Endothelial cell of umbilical vein (primary cell): Measurements from ENCODE around the gene C2orf81. TPM values are rescaled to one million over a fixed set of nuclear protein-coding genes. Genes with fewer than 3 reads are reported as not detected.

ENCODE experiments used
- BruUV-seq: library from RNA; stranded (reverse); fragments of 400-500 nt; replicated peaks from 2 replicates; lab custom pipeline; 2021; lab: Mats Ljungman, UMichigan
- CTCF ChIA-PET: fragments of 300-600, 350-600 bp; sonication (Branson Sonifier 250); formaldehyde crosslinking; loops from one replicate; lab custom pipeline; 2021; ENCODE audit warnings: antibody characterized with exemption, inconsistent platforms; lab: Charles Lee
- POLR2A ChIA-PET: fragments of 300-600, 350-600 bp; sonication (Branson Sonifier 250); formaldehyde crosslinking; loops from one replicate; lab custom pipeline; 2021; ENCODE audit warnings: antibody characterized with exemption, inconsistent platforms; lab: Charles Lee
- DNase-seq: peaks from one replicate; pipeline ENCODE4 v3.0.0-alpha.2; 2011; ENCODE audit warnings: low read depth, low spot score
- FAIRE-seq: peaks from 2 replicates; lab custom pipeline; 2011; peaks lifted over from hg19 to GRCh38; lab: Jason Lieb, UNC
- H2AFZ ChIP-seq: 2 replicates; pipeline ENCODE4 v1.6.0; 2012; ENCODE audit warnings: low read depth, low read length, control low read depth, inconsistent platforms
- H3K27ac ChIP-seq: 2 replicates; pipeline ENCODE4 v1.5.1; 2011; ENCODE audit warnings: low read depth, mild to moderate bottlenecking, control low read depth, low read length, moderate library complexity; ENCODE audit not compliant: insufficient read depth
- H3K27me3 ChIP-seq, 2 experiments: 2 replicates each; pipeline versions ENCODE4 v1.6.0 to v1.6.1; 2011; ENCODE audit warnings: low read length in 2 of 2, mixed read lengths in 1 of 2; ENCODE audit not compliant: control insufficient read depth in 2 of 2, insufficient read depth in 2 of 2
- H3K36me3 ChIP-seq, 2 experiments: 2 replicates in 1 of 2; 3 replicates in 1 of 2; pipeline ENCODE4 v1.5.1; 2011; ENCODE audit warnings: low read length in 2 of 2, mild to moderate bottlenecking in 1 of 2, moderate library complexity in 1 of 2; ENCODE audit not compliant: control insufficient read depth in 2 of 2, insufficient read depth in 2 of 2; ENCODE audit errors: extremely low read depth in 1 of 2
- H3K4me1 ChIP-seq: 3 replicates; pipeline ENCODE4 v1.5.1; 2011; ENCODE audit warnings: mild to moderate bottlenecking, low read length; ENCODE audit not compliant: control insufficient read depth, insufficient read depth; ENCODE audit errors: extremely low read depth
- H3K4me2 ChIP-seq: 2 replicates; pipeline ENCODE4 v1.6.1; 2011; ENCODE audit warnings: low read length, control low read depth, mixed read lengths; ENCODE audit not compliant: insufficient read depth
- H3K4me3 ChIP-seq, 3 experiments: fragments of 200-600 bp in 1 of 3; sonication (generic), shearing (Covaris generic) in 1 of 3; replicated peaks in 1 of 3; 2 replicates each; pipeline ENCODE4 v1.5.1; 2011 to 2016; ENCODE audit warnings: control low read depth in 3 of 3, low read length in 3 of 3, mild to moderate bottlenecking in 2 of 3, inconsistent platforms in 1 of 3, low read depth in 1 of 3, moderate library complexity in 1 of 3; ENCODE audit not compliant: insufficient read depth in 1 of 3
- H3K79me2 ChIP-seq: 2 replicates; pipeline ENCODE4 v1.6.0; 2012; ENCODE audit warnings: low read length, inconsistent platforms; ENCODE audit not compliant: control insufficient read depth, insufficient read depth
- H3K9ac ChIP-seq: replicated peaks from 2 replicates; pipeline ENCODE3; 2011; ENCODE audit warnings: low read length, control low read depth; ENCODE audit not compliant: insufficient read depth; ENCODE audit errors: extremely low read depth
- H3K9me1 ChIP-seq: replicated peaks from 3 replicates; pipeline ENCODE4 v1.6.0; 2011; ENCODE audit warnings: mild to moderate bottlenecking, low read length; ENCODE audit not compliant: control insufficient read depth, insufficient read depth; ENCODE audit errors: extremely low read depth
- H3K9me3 ChIP-seq: replicated peaks from 2 replicates; pipeline ENCODE4 v1.5.1; 2012; ENCODE audit warnings: low read length, inconsistent platforms; ENCODE audit not compliant: control insufficient read depth, insufficient read depth
- H4K20me1 ChIP-seq: replicated peaks from 2 replicates; pipeline ENCODE3; 2011; ENCODE audit warnings: mild to moderate bottlenecking, low read length; ENCODE audit not compliant: control insufficient read depth, insufficient read depth; ENCODE audit errors: extremely low read depth
- FOS ChIP-seq: IDR thresholded peaks from 2 replicates; pipeline ENCODE4 v1.6.1; 2011; ENCODE audit warnings: mild to moderate bottlenecking, low read length, moderate library complexity, borderline replicate concordance; ENCODE audit not compliant: insufficient read depth
- GATA2 ChIP-seq: IDR thresholded peaks from 2 replicates; pipeline ENCODE4 v1.7.0; 2011; ENCODE audit warnings: low read depth, mild to moderate bottlenecking, moderate library complexity, mixed read lengths, low read length; ENCODE audit not compliant: insufficient read length, insufficient read depth
- JUN ChIP-seq: IDR thresholded peaks from 2 replicates; pipeline ENCODE4 v1.6.1; 2011; ENCODE audit warnings: borderline replicate concordance, low read depth; ENCODE audit not compliant: insufficient read length, insufficient read depth
- MYC ChIP-seq: IDR thresholded peaks from one replicate; pipeline ENCODE4 v1.6.1; 2011; ENCODE audit warnings: mild to moderate bottlenecking, low read depth, low read length
- POLR2A ChIP-seq: IDR thresholded peaks from 2 replicates; pipeline ENCODE4 v1.6.1; 2012; ENCODE audit warnings: low read depth, mild to moderate bottlenecking, control low read depth, low read length
- POLR2AphosphoS5 ChIP-seq: IDR thresholded peaks from 2 replicates; pipeline ENCODE4 v1.6.1; 2012; ENCODE audit warnings: low read depth, mild to moderate bottlenecking, control low read depth, low read length, moderate library complexity; ENCODE audit not compliant: insufficient read depth
- dilution Hi-C: fragments of 300-500 bp; cut with MboI; formaldehyde crosslinking; loops from one replicate; pipeline ENCODE4 v1.15.0; 2019; ENCODE audit warnings: low sequenced_read_pairs; ENCODE audit not compliant: extremely low pct_ligation_motif_present
- intact Hi-C: fragments of 100-400 bp; cut with micrococcal nuclease; formaldehyde crosslinking; loops from one replicate; pipeline ENCODE4 v1.10.0; 2022
- polyA plus RNA-seq, 4 experiments: library from polyadenylated mRNA; depleted of rRNA in 3 of 4; stranded (reverse) in 3 of 4; unstranded in 1 of 4; fragments of >200 nt; gene quantifications; 2 replicates each; pipeline versions ENCODE4 v1.2.1 to v1.2.3, GENCODE V29; 2011 to 2012; ENCODE audit warnings: missing spikeins in 1 of 4
- total RNA-seq: library from RNA; stranded (reverse); gene quantifications from 2 replicates; pipeline ENCODE4 v1.2.3, GENCODE V29; 2021
- TF ChIP-seq, protein P1 (sequence below): IDR thresholded peaks from 2 replicates; pipeline ENCODE4 v1.6.1; 2011; ENCODE audit not compliant: insufficient read depth, insufficient read length
- TF ChIP-seq, protein P2 (sequence below), 2 donors: IDR thresholded peaks; 1 replicate in 1 of 2; 2 replicates in 1 of 2; pipeline ENCODE4 v1.5.1; 2011; ENCODE audit warnings: low read length in 2 of 2, mild to moderate bottlenecking in 2 of 2, moderate library complexity in 2 of 2, control low read depth in 1 of 2, inconsistent platforms in 1 of 2, low read depth in 1 of 2; ENCODE audit not compliant: insufficient read depth in 1 of 2; ENCODE audit errors: extremely low read depth in 1 of 2

The C2orf81 gene
- total and polyA plus RNA-seq, 2 donors (not counting 3 experiments of a cell fraction or from before 2014, with no cell fraction given) = 0.17 to 0.71 TPM

DNA sequence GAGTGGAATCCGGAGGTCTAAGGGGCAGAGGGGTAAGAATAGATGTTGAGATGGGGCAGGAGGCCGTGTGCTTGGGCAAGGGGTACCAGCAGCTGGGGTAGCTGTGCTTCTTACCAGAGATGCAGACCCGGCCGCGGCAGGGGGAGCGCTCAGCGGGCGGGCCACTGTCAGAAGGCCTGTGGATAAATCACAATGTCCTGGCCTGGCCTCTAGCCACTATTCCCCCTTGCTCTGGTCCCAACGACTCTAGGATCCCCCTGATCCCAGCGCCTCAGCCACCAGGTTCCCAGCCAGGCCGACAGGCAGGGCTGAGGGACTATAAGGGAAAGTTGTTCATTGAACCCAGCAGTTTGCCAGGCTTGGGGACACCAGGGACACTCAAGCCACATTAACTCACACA is 9.1 kb upstream of the C2orf81 start:
- Histone ChIP-seq H3K36me3 (peaks cover 4 to 33% of the 10 kb centered on the region in 2 experiments), H3K4me1 (no peaks in the 10 kb centered on the region), H3K79me2 (no peaks in the 10 kb centered on the region), H3K9me3 (no peaks in the 10 kb centered on the region), H3K4me2 (no peak overlapping the region), H3K27me3 (no peaks in the 10 kb centered on the region), H3K9me1 (no peaks in the 10 kb centered on the region), H4K20me1 (no peaks in the 10 kb centered on the region), H3K9ac (no peak overlapping the region), H3K4me3 (no peak overlapping the region), H3K27ac (no peak overlapping the region), H2AFZ (no peak overlapping the region)
- BruUV-seq = no TSS peak
- dilution Hi-C loops (no loop called here), intact Hi-C loops (no loop called here)
- no peak for DNase-seq
- no peak for TF ChIP-seq POLR2A
- TF ChIP-seq GATA2 = no peak
- TF ChIP-seq, protein P1, sequence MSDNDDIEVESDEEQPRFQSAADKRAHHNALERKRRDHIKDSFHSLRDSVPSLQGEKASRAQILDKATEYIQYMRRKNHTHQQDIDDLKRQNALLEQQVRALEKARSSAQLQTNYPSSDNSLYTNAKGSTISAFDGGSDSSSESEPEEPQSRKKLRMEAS = no peak
- no peak for TF ChIP-seq MYC
- TF ChIP-seq POLR2AphosphoS5 = no peak
- TF ChIP-seq, protein P2, sequence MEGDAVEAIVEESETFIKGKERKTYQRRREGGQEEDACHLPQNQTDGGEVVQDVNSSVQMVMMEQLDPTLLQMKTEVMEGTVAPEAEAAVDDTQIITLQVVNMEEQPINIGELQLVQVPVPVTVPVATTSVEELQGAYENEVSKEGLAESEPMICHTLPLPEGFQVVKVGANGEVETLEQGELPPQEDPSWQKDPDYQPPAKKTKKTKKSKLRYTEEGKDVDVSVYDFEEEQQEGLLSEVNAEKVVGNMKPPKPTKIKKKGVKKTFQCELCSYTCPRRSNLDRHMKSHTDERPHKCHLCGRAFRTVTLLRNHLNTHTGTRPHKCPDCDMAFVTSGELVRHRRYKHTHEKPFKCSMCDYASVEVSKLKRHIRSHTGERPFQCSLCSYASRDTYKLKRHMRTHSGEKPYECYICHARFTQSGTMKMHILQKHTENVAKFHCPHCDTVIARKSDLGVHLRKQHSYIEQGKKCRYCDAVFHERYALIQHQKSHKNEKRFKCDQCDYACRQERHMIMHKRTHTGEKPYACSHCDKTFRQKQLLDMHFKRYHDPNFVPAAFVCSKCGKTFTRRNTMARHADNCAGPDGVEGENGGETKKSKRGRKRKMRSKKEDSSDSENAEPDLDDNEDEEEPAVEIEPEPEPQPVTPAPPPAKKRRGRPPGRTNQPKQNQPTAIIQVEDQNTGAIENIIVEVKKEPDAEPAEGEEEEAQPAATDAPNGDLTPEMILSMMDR (IDR thresholded peaks at IDR 0.05; ENCODE audit: extremely low read depth in 1 of 2, insufficient read depth in 1 of 2, low read depth in 1 of 2, low read length in 2 of 2) = no peak
- TF ChIP-seq FOS = no peak
- no peak for TF ChIP-seq JUN
- ChIA-PET CTCF (no interaction called here), POLR2A (no interaction called here)
- FAIRE-seq = no peak
